HTR-8/SVneo (cell line): ENCODE data around the gene AVPR2.

Source experiments
- DNase-seq: peaks from one replicate; pipeline ENCODE4 v3.0.0; 2011; ENCODE audit warnings: low spot score, mixed read lengths; ENCODE audit not compliant: insufficient read length
- FAIRE-seq: peaks from 2 replicates; lab custom pipeline; 2011; peaks lifted over from hg19 to GRCh38; lab: Jason Lieb, UNC

AVPR2 gene

GRCh38 chrX:153909980-153910360 is 5.5 kb downstream of the AVPR2 start:
- DNase-seq (no peak), FAIRE-seq (no peak)

GRCh38 chrX:153910446-153910845 is 6.0 kb downstream of the AVPR2 start:
- DNase-seq (no peak), FAIRE-seq (no peak)

DNA sequence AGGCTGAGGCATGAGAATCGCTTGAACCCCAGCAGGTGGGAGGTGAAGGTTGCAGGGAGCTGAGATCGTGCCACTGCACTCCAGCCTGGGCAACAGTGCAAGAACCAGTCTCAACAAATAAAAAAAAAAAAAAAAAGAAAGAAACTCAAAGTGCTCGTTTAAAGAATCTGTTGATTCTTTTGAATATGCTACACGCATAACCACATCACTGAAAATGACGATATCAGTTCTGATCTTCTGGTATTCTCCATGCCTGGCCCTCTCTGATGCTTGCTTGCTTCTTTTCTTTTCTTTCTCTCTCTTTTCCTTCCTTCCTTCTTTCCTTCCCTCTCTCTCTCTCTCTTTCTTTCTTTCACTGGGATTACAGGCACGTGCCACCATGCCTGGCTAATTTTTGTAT is 7.3 kb downstream of the AVPR2 start:
- no peak for FAIRE-seq

DNA sequence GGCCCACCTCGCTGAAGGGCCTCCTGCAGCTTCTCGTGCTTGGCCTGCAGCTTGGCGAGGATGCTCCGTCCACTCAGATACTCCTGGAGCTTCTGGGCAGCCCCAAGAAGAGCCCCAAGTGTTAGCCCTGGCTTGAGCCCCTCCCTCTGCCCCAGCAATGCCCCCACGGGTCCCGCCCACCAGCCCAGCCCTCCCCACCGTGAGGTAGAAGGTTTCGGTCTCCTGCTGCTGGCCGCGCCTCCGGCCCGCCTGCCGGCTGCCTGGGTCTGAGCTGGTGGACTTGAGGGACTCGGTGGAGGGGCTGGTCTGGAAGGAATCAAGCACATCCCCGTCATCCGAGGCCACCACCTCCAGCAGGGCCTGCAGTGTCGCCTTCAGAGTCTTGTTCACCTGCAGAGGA is 8.7 kb downstream of the AVPR2 start:
- no peak for FAIRE-seq
- no peak for DNase-seq

More for the DNA sequence above, 7.3 kb downstream of the AVPR2 start:
- no peak for DNase-seq

DNA sequence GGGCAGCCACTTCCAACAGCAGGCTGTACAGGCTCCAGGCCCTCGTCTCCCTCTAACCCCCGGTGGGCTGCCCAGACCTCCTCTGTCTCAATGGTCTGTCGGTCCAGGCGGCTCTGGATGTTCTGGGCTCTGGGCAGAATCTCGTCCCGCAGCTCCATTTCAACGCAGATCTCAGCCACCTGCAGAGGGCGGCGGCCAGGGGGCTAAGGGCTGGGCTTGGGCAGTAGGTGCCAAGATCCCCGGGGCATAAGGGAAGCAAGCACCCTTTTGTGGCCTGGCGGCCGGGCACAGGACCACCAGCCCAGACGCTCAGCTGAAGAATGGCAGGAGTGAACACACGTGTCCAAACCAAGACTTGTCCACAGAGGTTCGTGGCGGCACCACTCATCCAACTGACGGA is 9.2 kb downstream of the AVPR2 start:
- DNase-seq (no peak), FAIRE-seq (no peak)

DNA sequence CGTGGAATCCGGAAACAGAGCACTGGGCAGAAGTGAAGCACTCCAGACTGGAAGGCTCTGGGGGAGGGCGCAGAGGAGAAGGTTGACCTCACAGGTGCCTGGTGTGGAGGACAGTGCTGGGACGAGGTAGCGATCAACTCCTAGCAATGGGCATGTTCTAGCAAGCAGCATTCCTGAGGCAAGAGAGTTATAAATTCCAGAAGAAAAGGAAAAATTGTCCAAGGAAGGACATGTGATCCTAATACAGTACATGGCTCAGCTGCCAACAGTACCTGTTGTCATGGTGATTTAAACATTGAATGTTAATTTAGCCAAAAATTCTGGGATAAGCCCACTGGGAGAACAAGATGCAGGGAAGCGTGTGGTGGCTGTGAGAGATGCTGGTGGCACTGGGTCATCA is 13.4 kb downstream of the AVPR2 start:
- FAIRE-seq (no peak), DNase-seq (no peak)

GRCh38 chrX:153919281-153919680 is 14.8 kb downstream of the AVPR2 start:
- no peak for FAIRE-seq
- DNase-seq: no peak

GRCh38 chrX:153920546-153920945 is 16.1 kb downstream of the AVPR2 start:
- no peak for FAIRE-seq
- no peak for DNase-seq

- FAIRE-seq (no peak), DNase-seq (no peak)
Observed at GRCh38 chrX:153921070-153921469, 16.6 kb downstream of the AVPR2 start.

- FAIRE-seq: no peak
- no peak for DNase-seq
Observed at GRCh38 chrX:153921511-153922446, 17.3 kb downstream of the AVPR2 start.

DNA sequence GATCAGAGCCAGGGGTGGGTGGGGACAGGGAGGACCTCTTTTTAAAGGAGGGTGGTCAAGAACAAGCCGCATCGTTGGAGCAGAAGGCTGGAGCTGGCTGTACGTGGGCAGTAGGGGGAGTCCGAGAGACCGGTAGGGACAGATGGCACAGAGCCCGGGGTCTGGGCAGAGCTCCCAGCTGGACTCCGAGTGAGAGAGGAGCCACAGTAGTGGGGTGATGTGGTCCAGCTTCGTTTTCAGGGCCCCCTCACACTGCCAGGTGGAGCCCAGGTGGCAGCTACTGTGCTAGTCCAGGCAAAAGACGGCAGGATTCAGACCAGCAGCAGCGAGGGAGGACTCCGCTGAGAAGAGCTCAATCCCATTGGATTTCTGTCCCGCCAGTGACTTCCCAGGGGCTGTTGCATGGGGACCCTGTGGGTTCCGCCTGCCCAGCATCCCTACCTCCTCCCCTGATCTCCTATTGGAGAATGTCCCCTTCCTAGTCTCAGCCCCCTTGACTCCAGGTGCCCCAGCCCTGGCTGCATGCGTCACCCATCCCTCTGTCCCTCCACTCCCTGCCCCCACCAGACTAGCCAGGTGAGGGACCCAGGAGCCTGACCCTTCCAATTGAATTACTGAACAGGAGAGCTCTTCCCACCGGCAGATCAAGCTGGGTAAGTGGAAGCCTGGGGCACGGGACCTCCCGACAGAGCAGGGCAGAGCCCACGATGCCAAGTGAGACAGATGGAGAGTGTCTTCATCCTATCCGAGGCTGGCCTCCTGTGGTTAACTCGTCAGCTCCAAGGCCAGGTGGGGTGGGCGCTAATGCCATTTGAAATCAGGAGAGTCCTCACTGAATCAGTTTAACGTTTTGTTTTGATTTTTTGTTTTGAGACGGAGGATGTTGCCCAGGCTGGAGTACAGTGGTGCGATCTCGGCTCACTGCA is 18.7 kb downstream of the AVPR2 start:
- no peak for FAIRE-seq

DNA sequence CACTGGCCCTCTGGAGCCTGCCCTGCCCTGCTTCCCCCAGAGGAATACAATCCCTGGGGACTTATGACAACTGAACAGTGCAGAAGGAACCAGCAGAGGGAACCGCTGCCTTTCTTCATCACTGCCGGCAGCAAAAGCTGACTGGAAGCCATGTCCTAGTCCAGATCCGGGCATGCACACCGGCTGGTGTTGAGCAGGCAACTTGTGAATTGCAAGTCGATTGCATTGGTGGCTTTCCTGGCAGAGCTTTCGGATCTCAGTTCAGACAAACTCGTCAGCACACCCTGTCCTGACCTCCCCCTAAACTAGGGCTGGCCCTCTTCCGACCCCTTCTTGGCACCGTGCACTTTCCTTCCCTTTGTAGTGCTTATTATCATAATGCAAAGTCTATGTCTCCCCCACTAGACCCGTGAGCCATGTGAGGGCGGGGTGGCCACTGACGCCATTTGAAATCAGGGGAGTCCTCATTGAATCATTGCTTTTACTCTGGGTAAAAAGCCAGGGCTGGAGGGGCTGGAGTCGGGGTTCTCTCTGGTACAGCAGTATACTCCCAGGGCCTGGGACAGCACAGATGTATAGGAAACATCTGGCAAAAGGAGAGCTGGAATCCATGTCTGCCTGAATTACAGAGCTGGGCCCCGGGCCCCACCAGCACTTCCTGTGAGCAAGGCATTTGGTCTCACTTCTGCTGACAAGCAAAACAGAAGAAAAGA is 19.8 kb downstream of the AVPR2 start:
- FAIRE-seq (no peak), DNase-seq (no peak)

More for the DNA sequence above, 18.7 kb downstream of the AVPR2 start:
- peak; percentile 57 for DNase-seq

GRCh38 chrX:153925387-153925738 is 20.9 kb downstream of the AVPR2 start:
- DNase-seq (no peak), FAIRE-seq (no peak)

DNA sequence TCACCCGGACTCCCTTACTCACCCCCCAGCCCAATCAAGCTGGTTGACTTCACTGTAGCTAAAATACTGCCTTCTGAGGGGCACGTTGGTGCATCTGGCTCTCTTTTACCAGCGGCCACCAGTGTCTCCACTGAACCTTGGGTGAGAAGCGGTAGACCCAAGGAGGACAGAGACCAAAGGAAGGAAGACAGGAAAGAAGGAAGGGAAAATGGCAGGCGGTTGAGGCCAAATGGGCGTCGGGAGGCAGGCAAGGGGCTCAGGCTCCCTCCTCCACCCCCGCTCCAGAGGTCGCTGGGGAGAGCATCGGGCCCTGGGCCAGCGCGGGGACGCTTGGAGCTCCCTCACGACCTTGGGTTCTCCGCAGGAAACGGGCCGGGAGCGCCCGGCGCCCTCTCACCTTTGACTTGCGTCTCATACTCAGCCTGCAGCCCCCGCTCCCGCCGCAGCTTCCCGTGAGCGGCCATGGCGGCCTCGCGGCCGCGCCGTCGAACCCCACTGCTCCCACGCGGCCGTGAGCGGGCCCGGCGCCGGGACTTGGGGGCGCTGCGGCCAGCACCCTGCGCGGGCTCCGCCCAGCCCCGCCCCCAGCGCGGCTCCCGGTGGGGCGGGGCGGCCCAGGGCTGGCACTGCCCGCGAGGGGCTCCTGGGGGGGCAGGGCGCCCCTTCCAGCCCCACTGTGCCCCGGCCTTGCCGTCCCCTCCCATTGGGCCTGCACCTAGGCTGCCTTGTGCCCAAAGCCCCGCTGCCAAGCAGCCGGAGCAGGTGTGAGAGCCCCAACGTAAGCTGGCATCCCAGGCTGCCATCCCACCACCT is 21.5 kb downstream of the AVPR2 start, which contains the start of gene ARHGAP4:
Gene ARHGAP4 (minus strand): TSS at position 526 of the 813 bp plus-strand sequence. CDS start 62 bp downstream, at position 464.
- FAIRE-seq (no peak), DNase-seq (no peak)

- no peak for FAIRE-seq
- no peak for DNase-seq
Observed at GRCh38 chrX:153926552-153926857, 22.0 kb downstream of the AVPR2 start.

DNA sequence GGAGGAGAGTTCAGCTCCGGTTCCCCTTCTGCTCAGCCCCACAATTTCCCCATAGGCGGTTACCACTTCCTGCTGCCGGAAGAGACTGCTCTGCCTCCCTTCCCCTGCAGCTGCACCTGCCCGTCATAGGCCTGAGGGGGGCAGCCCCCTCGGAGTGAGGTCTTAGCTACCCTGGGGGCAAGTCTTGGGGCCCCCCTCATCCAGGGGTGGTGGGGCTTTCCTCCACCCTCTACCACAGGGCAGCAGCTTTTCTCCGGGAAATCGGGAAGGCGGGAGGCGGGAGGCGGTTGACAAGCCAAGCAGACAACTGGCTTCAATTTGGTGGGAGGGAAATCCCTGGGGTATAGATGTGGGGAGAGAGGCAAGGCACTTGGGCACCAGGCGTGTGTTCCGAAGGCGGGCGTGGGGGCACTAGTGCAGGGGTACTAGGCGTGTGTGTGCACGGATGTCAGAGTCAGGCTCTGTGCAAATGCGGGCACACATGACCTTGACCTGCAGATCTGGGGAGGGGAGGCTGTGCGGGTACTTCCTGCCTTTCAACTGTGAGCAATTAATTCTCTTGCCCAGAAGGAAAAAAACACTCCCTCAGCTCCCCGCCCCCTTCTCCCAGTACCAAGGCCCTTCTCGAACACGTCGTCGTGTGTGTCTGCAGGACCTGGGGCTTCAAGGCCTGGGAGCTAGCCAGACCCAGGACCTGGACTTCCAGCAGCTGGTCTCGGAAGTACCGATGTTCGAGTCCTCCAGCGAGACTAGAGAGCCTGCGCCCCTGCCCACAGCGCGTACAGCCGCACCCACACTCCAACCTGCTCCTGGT is 22.6 kb downstream of the AVPR2 start:
- no peak for FAIRE-seq
- DNase-seq: no peak

DNA sequence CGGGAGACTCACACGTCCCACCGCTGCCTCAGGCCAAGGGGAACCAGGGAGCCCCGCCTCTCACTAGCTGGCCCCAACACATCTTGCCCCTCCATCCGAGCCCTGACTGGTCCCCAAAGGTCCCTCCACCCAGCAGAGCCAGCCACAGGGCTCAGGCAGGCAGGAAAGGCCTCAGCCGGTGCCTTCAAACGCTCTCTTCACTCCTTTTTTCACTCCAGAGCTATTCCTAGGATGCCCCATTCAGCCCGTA is 23.1 kb downstream of the AVPR2 start:
- DNase-seq: no peak
- FAIRE-seq: no peak

GRCh38 chrX:153927922-153928760 is 23.7 kb downstream of the AVPR2 start:
- DNase-seq (peak; percentile 86), FAIRE-seq (peak; percentile 64)
